HG02885 (cell line): ENCODE data around the gene LIMS2.

Source experiments
- ATAC-seq: cut with Tn5 transposase; IDR thresholded peaks from one replicate; pipeline ENCODE4 v1.9.1; 2021; ENCODE audit warnings: mild to moderate bottlenecking; ENCODE audit not compliant: unreplicated experiment, poor library complexity

Gene LIMS2

DNA sequence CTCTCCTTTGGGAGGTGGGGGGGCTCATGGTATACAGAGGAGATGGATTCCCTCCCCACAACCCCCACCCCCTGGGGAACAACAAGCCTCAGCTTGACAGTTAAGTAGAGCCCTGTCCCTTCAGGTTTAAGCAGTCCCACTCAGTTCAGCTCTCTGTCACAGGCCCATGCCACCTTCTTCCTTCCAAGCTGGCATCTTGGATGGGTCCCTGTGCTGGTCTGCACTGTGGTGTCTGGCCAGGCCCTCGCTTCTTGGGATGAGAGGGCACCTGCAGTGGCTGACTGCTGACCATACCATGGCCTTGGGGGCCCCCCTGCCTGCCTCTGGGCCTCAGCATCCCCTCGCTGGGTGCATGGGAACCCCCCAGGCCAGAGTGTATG lies 49.8 kb downstream of the LIMS2 start:
- ATAC-seq = no peak

DNA sequence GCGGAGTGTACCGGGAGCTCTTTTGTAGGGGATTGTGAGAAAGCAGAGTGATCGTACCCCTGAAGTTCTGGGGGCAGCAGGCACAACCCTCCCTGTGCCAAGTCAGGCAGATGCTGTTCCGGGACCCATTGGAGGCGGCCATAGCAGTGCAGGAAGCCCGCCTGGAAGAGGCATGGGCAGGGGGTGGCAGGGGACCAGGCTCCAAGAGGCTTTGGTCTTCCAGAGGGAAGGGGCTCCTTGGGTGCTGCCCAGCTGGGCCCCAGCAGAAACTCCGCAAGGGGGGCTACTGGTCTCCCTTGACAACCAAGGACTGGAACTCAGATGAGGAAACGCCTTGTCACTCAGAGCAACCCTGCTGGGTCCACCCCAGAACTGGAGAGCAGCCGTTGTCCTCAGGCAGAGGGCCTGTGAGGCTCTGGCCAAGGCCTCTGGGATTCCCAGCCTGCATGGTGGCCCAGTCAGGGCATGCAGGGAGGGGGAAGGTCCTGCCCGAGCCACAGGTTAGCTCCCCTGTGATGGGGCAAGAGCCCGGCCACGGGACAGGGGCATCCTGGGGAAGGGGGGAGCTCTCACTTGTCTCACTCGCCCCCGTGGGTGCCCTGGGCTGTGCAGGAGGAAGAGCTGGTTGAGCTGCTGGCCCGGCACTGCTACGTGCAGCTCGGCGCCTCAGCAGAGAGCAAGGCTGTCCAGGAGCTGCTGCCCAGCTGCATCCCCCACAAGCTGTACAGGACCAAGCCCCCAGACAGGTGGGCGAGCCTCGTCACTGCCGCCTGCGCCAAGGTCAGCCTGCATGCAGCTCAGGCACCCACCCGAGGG lies 50.4 kb downstream of the LIMS2 start:
- ATAC-seq = no peak

DNA sequence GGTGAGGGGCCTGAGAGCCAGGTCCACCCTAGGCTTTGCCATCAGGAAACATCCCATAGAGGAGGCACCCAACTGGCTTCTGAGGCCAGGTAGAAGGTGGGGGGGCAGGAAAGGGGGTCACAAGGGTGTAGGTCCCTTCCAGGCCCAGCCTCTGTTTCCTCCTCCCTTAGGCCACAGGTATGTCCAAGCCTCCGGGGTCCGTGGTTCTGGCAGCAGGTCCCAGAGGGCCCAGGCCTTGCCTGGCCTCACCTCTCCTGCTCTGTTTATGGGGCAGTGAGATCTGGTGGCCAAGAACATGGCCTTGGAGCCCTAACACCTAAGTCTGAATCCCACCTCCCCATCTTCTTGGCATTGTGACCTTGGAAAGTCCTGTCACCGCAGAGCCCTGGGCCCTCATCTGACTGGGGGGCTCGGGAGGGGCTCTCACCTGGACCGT lies 51.0 kb downstream of the LIMS2 start:
- no peak for ATAC-seq

DNA sequence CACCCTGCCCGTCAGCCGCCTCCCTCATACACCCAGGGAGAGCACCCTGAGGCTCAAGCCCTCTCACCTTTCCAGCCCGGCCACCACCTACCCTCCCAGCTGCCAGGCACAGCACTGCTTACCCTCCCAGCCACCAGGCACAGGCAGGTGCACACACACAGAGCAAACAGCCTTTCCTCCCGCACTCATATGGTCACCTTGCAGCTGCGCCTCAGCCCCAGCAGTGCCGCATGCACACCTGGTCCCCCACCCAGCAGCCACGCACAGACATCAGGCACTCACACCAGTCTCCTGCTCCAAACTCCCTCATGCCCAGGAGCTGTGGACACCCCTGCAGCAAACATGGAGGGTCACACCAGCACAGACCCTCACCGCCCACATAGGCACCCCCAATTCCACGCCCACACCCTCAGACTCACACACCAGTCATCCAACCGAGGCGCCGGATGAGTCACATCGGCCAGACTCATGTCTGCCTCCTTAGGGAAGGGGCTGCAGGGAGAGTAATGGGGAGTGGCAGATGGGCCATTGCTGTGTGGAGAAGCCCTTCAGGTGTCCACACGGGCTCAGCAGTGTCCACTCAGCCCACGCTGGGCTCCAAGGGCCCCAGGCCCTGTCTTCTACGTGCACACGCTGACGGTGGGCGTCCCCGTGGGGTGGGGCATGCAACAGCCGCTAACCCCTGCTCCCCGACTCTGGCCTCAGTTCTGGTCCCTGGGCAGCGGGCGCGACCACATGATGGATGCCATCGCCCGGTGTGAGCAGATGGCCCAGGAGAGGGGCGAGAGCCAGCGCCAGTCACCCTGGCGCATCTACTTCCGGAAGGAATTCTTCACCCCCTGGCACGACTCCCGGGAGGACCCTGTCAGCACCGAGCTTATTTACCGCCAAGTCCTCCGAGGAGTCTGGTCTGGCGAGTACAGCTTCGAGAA lies 51.7 kb downstream of the LIMS2 start:
- no peak for ATAC-seq

DNA sequence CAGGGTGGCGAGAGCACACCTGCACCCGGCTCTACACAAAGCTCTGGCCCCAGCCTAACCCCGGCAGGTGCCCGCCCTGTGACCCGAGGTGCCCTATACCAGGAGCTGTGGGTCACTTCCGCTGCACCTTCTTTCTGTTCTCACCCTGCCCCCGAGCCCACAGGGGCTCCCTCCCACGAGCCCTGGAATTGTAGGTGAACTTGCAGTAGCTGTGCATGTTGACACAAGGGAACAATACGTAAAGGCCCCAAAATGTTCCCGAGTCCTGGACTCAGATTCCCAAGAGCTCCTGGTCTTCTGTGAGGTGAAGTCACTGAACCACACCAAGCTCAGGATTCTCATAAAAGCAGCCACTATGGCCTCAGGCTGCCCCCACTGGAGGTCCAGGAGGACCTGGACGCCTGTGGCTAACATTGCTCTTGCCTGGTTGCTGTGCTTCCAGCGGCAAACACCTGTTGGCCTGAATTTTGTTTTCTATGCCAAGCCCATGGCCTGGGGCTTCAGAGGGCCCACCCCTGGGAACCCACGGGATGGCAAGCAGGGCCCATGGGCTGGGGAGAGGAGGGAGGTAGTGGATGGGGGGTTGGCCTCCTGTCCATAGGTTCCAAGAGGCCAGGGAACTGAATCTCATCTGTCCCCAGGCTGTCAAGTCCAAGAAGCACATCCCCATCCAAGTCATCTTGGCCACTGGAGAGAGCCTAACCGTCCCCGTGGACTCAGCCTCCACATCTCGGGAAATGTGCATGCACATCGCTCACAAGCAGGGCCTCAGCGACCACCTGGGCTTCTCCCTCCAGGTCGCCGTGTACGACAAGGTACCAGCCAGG lies 52.6 kb downstream of the LIMS2 start:
- ATAC-seq = no peak

DNA sequence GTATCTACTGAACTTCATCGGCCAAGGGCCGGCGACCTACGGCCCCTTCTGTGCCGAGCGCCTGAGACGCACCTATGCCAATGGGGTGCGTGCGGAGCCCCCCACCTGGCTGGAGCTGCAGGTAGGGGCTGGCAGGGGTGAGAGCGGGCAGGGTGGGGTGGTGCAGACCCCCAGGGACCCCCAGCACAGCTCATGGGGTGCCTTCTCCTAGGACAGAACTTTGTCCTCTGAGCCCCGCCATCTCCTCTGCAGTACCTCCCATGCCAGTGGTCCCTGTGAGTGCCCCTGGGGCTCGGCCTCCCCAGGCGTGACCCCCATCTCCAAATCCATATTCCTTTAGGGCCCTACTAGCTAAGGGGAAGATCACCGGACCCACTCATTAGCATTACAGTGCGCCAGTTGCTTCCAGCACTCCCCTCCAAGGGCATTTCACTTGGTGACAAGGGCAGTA lies 53.3 kb downstream of the LIMS2 start:
- ATAC-seq = no peak

DNA sequence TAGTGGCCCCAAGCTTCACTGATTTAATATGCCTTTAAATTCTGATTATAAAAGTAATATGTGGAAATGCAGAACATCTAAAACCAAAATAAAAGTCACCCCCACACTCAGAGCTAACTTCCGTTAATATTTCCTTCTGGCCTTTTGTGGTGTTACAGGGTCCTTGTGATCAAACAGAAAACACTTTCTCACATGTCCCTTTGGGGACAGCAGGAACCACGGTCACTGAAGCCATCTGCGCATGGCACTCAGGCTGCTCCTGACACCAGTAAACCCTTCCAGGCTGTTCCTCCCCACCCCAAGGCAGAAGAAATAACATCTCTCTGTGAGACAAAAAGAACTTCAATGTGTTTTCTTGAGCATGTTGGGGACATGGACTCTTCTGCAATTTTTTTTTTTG lies 54.5 kb downstream of the LIMS2 start:
- ATAC-seq = no peak

DNA sequence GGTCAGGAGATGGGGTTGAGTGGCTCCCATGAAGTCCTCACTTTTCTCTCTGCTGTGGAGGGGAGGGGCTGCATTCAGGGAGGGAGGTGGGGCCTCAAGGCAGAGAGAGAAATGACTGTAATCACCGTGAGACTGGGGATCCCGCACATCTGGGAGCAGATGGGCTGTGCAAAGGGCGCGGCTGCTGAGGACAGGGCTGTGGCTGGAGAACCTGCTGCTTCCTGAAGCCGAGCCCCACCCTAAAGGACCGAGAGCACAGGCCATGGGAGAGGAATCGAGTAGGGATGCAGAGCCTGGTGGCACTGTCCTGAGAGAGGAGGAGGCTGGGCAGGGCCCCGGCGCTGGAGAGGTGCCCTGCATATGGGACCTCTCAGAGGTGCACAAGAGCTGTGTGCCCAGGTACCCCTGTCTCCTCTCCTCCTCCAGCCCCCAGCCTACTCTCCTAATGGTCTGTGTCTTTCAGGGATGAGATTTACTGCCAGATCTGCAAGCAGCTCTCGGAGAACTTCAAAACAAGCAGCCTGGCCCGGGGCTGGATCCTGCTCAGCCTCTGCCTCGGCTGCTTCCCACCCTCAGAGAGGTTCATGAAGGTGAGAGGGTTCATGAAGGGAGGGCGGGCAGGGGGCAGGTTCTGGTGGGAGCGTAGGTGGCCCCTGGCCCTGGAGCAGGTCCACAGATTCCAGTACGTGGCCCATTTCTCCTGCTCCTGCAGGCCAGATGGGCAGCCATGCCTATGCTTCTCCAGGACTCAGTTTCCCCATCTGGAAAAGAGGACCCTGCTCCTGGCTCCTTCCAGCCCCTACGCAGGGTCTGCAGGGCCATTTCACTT lies 55.2 kb downstream of the LIMS2 start:
- ATAC-seq = no peak

DNA sequence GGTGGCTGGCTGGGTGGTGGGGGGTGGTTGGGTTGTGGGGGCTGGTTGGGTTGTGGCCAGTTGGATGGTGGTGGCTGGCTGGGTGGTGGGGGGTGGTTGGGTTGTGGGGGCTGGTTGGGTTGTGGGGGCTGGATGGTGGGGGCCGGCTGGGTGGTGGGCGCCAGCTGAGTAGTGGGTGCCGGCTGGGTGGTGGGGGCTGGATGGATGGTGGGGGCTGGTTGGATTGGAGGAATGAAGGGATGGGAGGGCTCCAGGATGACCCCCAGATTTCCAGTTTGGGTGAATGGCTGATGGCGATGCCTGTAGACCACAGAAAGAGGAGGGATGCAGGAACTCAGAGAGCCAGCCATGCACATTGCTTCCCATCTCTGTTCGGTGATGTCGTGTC lies 56.1 kb downstream of the LIMS2 start:
- no peak for ATAC-seq

DNA sequence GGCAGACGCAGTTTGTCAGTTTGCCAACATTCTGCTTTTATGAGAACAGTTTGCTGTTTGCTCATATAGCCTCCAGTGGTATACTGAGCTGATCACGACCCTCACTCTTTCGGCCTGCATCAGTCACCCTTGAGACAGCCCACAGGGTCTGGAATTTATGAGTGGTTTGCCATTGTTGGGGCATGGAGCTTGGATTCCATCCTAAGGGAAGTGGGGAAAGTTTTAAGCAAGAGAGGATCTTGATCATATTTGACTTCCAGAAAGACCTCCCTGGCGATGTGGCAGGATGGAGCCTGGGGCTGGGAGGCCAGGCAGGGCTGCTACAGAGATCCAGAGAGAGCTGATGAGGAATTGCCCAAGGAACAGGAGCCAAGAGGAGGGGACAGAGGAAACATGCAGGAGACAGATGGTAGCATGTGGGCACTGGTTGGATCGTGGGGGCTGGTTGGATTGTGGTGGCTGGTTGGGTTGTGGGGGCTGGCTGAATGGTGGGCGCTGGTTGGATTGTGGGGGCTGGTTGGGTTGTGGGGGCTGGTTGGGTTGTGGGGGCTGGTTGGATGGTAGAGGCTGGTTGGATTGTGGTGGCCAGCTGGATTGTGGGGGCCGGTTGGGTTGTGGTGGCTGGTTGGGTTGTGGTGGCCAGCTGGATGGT lies 56.7 kb downstream of the LIMS2 start:
- ATAC-seq = no peak

DNA sequence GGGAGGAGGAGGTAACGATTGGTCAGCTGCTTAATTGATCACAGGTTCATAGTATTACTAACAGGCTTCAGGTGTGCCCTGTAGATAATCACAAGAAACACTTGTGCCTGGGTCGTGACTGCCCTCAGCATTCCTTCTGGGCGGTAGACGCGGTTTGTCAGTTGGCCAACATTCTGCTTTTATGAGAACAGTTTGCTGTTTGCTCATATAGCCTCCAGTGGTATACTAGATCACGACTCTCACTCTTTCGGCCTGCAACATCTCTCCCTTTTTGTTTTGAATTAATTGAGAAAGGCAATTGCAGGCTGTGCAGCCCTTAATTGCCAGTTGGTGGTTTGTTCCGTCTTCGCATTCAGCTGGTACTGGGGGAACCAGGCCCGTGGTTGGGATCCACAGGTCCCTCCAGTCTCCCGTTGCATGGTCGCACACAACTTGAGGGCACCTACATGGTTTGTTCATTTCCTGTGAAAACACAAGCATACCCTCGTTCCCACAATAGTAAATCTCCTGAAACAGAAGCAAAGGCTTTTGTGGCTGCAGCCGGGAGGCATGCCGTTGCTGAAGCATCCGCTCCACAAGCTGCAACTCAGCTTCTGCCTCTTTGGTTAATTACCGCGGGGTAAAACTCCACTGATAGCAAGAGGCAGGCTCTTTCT lies 59.7 kb downstream of the LIMS2 start:
- no peak for ATAC-seq

DNA sequence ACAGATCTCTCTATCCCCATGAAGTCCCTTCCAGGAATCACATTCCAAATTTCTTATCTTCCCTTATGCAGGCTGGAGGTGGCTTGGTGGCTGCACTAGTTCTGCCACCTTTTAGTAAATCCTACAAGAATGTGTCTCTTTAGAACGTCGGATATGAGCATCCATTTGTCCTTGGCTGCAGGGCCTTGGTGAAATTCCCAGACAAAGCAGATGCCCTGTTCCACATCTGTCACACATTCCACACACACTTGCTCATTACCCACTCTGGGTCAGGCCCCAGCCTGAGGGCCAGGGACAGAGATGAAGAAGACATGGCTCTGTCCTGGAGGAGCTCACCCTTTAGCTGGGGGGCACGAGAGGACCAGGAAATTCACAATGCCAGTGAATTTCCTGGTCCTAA lies 60.6 kb downstream of the LIMS2 start:
- no peak for ATAC-seq

DNA sequence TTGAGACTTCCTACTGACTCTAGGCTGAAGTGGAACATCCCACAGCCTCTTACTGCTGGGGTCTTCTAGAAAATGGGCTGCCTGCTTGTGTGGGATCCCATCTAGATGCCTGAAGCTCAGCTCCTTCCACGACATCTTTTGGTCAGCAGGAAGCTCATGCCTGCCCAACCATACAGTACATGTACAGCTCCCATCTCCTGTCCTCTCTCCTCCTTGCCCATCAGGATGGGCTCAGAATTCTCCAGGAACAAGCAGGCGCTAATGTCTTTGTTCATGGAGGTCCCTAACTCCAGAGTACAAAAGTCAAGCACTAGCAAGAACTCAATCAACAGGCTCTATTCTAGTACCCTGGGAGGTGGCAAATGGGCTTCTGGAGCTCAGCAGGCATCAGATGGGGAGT lies 61.1 kb downstream of the LIMS2 start:
- ATAC-seq = no peak

DNA sequence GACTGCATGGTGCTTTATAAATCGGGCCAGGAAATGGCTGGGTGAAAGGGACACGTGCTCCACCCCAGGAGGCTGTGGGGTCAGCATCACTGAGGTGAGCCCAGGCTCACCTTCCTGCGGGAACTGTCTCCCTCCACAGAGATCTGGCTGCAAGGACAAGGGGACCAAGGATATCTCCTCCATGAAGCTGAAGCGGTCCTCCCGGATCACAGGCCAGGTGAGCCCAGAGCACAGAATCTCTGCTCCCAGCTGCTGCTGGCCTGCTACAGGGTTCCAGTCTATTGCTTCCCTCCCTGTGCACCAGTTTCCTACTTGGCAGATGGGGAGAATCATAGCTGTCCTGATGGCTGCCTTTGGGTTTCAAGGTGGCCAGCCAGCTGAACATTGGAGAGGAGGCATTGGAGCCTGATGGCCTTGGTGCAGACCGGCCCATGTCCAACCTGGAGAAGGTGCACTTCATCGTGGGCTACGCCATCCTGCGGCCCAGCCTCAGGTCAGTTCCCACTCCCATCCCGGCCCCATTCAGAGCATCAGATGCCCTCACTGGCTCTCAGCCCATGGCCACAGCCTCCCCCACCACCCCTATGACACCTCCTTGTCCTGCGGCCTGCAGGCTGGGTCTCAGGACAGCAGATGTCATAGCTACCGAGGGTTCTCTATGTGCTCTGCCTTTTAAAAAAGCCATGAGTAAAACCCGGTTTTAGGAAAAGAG lies 63.1 kb downstream of the LIMS2 start:
- no peak for ATAC-seq

DNA sequence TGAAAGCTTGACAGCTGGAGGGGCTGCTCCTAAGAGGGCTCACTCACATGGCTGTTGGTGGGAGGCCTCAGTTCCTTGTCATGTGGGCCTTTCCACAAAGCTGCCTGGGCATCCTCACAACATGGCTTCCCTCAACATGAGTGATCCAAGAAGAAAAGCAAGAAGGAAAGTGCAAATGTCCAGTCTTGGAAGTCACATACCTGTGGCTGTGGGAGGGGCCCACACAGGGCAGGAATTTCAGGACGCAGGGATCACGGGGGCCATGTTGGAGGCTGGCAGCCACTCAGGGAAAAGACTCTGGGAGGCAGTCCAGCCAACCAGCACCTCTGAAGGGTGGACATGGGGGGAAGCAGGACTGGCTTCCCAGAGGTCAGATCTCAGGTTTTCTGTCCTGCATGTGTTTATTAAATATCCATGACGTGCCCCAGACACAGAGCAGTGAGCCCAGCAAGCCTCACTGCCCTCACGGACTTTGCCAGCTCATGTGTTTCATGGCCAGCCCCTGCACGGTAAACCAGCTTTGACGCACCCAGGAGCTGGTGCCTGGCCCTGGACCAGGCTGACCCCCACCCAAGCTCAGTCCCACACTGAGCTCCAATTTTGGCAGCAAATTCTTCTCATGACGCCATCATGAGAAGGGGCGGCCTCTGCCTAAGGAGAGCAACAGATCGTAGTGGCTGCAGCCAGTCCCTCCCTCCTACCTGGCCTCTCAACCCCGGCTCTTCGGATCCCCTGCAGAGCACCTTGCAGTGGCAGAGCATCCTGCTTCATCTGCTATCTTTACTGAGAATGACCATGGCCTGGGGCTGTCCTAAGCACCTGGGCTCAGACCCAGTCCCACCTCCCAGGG lies 64.0 kb downstream of the LIMS2 start:
- ATAC-seq = no peak

DNA sequence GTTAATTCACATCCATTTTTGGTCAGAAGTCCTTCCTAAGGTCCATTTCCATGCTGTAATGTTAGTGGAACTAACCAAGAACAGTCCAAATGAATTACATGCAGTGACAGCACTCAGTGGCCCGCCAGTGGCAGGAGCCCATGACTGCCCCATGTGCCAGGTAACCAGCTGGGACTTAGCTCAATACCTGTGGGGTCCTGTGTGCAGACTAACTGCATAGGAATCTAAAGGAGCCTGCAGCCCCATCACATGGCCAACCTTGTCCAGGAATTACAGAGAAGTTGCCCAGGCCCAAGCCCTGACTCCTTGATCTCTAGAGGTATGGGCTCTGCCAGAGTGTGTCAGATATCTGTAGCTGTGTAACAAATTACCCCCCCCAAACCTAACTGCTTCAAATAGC lies 64.8 kb downstream of the LIMS2 start:
- no peak for ATAC-seq

DNA sequence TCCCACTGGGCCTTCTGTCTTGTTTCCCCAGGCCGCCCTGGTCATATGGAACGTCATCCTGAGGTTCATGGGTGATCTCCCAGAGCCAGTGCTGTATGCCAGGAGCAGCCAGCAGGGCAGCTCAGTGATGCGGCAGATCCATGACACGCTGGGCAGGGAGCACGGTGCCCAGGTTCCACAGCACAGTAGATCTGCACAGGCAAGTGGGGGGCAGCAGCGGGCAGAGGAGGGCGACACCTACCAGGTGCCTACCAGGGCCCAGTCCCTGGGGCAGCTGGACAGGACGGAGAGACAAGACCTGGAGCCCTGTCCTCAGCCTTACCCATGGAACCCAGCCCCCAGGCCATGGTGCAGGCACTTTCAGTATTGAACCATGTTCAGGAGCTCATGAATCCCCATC lies 65.5 kb downstream of the LIMS2 start:
- ATAC-seq = no peak
